Measurements from ENCODE around the gene WDR82. TPM values are rescaled to one million over a fixed set of nuclear protein-coding genes. Genes with fewer than 3 reads are reported as not detected.

The WDR82 gene
- total RNA-seq, 1 donor: 58.3 TPM

- no peak for DNase-seq (ENCODE audit: insufficient read length, low spot score, missing footprints)
- no peaks in the 10 kb centered on the region for H3K27me3 ChIP-seq (ENCODE audit: insufficient read depth, low read length)
- no peaks in the 10 kb centered on the region for H3K9me3 ChIP-seq (ENCODE audit: low read depth, low read length)
- H3K79me2 ChIP-seq (ENCODE audit: insufficient read depth, low read length): peaks cover 72% of the 10 kb centered on the region
- H3K36me3 ChIP-seq (ENCODE audit: insufficient read depth, low read length): peaks cover 94% of the 10 kb centered on the region
- no peak overlapping the region for H2AFZ ChIP-seq (ENCODE audit: low read length)
- no peak overlapping the region for H3K27ac ChIP-seq (ENCODE audit: low read depth, low read length)
- H4K20me1 ChIP-seq (ENCODE audit: insufficient read depth, low read length): peaks cover 24% of the 10 kb centered on the region
- H3K4me2 ChIP-seq (ENCODE audit: insufficient read depth, low read length): no peak overlapping the region
- no peaks in the 10 kb centered on the region for H3K4me1 ChIP-seq (ENCODE audit: insufficient read depth, low read length)
- no peak overlapping the region for H3K4me3 ChIP-seq (ENCODE audit: insufficient read depth, low read length)
- no peak for TF ChIP-seq CTCF (IDR thresholded peaks at IDR 0.05; ENCODE audit: extremely low read depth, low read depth, low read length)
Observed at GRCh38 chr3:52262447-52262846, 16.0 kb downstream of the WDR82 start.

- H3K79me2 ChIP-seq (ENCODE audit: insufficient read depth, low read length): peaks cover 61% of the 10 kb centered on the region
- H3K4me1 ChIP-seq (ENCODE audit: insufficient read depth, low read length): no peaks in the 10 kb centered on the region
- H3K4me3 ChIP-seq (ENCODE audit: insufficient read depth, low read length): no peak overlapping the region
- H3K27ac ChIP-seq (ENCODE audit: low read depth, low read length): no peak overlapping the region
- H3K4me2 ChIP-seq (ENCODE audit: insufficient read depth, low read length): no peak overlapping the region
- no peaks in the 10 kb centered on the region for H3K9me3 ChIP-seq (ENCODE audit: low read depth, low read length)
- no peak overlapping the region for H2AFZ ChIP-seq (ENCODE audit: low read length)
- H3K27me3 ChIP-seq (ENCODE audit: insufficient read depth, low read length): no peaks in the 10 kb centered on the region
- no peak for DNase-seq (ENCODE audit: insufficient read length, low spot score, missing footprints)
- H4K20me1 ChIP-seq (ENCODE audit: insufficient read depth, low read length): peaks cover 21% of the 10 kb centered on the region
- TF ChIP-seq CTCF (IDR thresholded peaks at IDR 0.05; ENCODE audit: extremely low read depth, low read depth, low read length): no peak
- H3K36me3 ChIP-seq (ENCODE audit: insufficient read depth, low read length): peaks cover 90% of the 10 kb centered on the region
Observed at GRCh38 chr3:52259448-52259847, 19.0 kb downstream of the WDR82 start.

GRCh38 chr3:52259035-52259434 lies 19.4 kb downstream of the WDR82 start:
- Histone ChIP-seq H2AFZ (ENCODE audit: low read length) (no peak overlapping the region), H4K20me1 (ENCODE audit: insufficient read depth, low read length) (peaks cover 22% of the 10 kb centered on the region), H3K36me3 (ENCODE audit: insufficient read depth, low read length) (peaks cover 89% of the 10 kb centered on the region), H3K4me2 (ENCODE audit: insufficient read depth, low read length) (no peak overlapping the region), H3K4me3 (ENCODE audit: insufficient read depth, low read length) (no peak overlapping the region), H3K27ac (ENCODE audit: low read depth, low read length) (no peak overlapping the region), H3K4me1 (ENCODE audit: insufficient read depth, low read length) (peaks cover under 1% of the 10 kb centered on the region), H3K27me3 (ENCODE audit: insufficient read depth, low read length) (no peaks in the 10 kb centered on the region), H3K79me2 (ENCODE audit: insufficient read depth, low read length) (peaks cover 57% of the 10 kb centered on the region), H3K9me3 (ENCODE audit: low read depth, low read length) (no peaks in the 10 kb centered on the region)
- DNase-seq (ENCODE audit: insufficient read length, low spot score, missing footprints): no peak
- TF ChIP-seq CTCF (IDR thresholded peaks at IDR 0.05; ENCODE audit: extremely low read depth, low read depth, low read length): no peak

GRCh38 chr3:52257911-52258310 lies 20.5 kb downstream of the WDR82 start:
- peaks cover 22% of the 10 kb centered on the region for H4K20me1 ChIP-seq (ENCODE audit: insufficient read depth, low read length)
- no peak overlapping the region for H2AFZ ChIP-seq (ENCODE audit: low read length)
- H3K4me3 ChIP-seq (ENCODE audit: insufficient read depth, low read length): no peak overlapping the region
- H3K36me3 ChIP-seq (ENCODE audit: insufficient read depth, low read length): peaks cover 87% of the 10 kb centered on the region
- no peaks in the 10 kb centered on the region for H3K9me3 ChIP-seq (ENCODE audit: low read depth, low read length)
- H3K79me2 ChIP-seq (ENCODE audit: insufficient read depth, low read length): peaks cover 45% of the 10 kb centered on the region
- peaks cover 10% of the 10 kb centered on the region for H3K4me1 ChIP-seq (ENCODE audit: insufficient read depth, low read length)
- DNase-seq (ENCODE audit: insufficient read length, low spot score, missing footprints): no peak
- no peak overlapping the region for H3K4me2 ChIP-seq (ENCODE audit: insufficient read depth, low read length)
- no peak for TF ChIP-seq CTCF (IDR thresholded peaks at IDR 0.05; ENCODE audit: extremely low read depth, low read depth, low read length)
- no peak overlapping the region for H3K27ac ChIP-seq (ENCODE audit: low read depth, low read length)
- no peaks in the 10 kb centered on the region for H3K27me3 ChIP-seq (ENCODE audit: insufficient read depth, low read length)
